ENCODE data around the gene SFXN1. TPM values are rescaled to one million over a fixed set of nuclear protein-coding genes. Genes with fewer than 3 reads are reported as not detected.

Gene SFXN1
- polyA plus RNA-seq, 3 donors: 5.8 to 10.3 (median 8.3) TPM

DNA sequence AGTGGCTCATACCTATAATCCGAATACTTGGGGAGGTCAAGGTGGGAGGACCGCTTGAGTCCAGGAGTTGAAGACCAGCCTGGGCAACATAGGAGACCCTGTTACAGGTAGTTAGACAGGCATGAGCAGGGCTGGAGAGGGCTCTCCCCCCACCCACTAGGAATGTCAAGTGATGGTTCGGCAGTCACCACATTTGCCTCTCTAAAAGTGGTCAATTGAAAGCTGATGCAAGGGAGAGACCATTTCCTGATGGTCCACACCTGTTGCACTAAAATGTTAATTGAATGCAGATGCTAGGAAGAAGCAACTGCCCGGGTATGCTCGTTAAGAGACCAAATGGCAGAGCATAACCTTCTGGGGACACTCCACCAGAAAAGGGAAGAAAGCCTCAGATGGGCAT, 82.7 kb downstream of the SFXN1 start:
- Mint-ChIP-seq H3K9me3 (peaks cover 0 to 3% (median 0%) of the 10 kb centered on the region in 7 donors), H3K4me3 (no peak overlapping the region), H3K27me3 (ENCODE audit: low read depth in 3 of 3) (peaks cover 0 to 23% (median 12%) of the 10 kb centered on the region in 3 donors), H3K36me3 (no peaks in the 10 kb centered on the region), H3K27ac (no peak overlapping the region), H3K4me1 (peaks cover 3% of the 10 kb centered on the region)
- H3K36me3 ChIP-seq (replicated peaks in 1 of 2; ENCODE audit: control insufficient read depth in 1 of 2, insufficient read depth in 2 of 2, low read length in 2 of 2): no peaks in the 10 kb centered on the region
- H3K79me2 ChIP-seq (ENCODE audit: insufficient read depth, low read length): no peaks in the 10 kb centered on the region
- 100% methylated on average over 2 of the region's 5 CpGs for WGBS (ENCODE audit: insufficient coverage)
- peaks cover 2 to 8% of the 10 kb centered on the region in 2 donors for H3K27me3 ChIP-seq (ENCODE audit: control insufficient read depth in 2 of 2, insufficient read depth in 2 of 2, low read length in 2 of 2)
- no peak overlapping the region for H3K4me2 ChIP-seq (replicated peaks; ENCODE audit: extremely low read depth, low read length, poor library complexity, severe bottlenecking)
- H3K27ac ChIP-seq (ENCODE audit: low read depth in 1 of 2, low read length in 2 of 2): no peak overlapping the region
- no peaks in the 10 kb centered on the region for H4K20me1 ChIP-seq (ENCODE audit: insufficient read depth, low read length)
- H3K9ac ChIP-seq (ENCODE audit: insufficient read depth, low read length, poor library complexity, severe bottlenecking): no peak overlapping the region
- no peak for TF ChIP-seq CTCF (IDR thresholded peaks at IDR 0.05)
- no peak for DNase-seq
- H3K4me3 ChIP-seq (replicated peaks in 1 of 3; ENCODE audit: low read depth in 2 of 3, low read length in 3 of 3): no peak overlapping the region
- no peaks in the 10 kb centered on the region for H3K4me1 ChIP-seq (ENCODE audit: control insufficient read depth in 1 of 2, insufficient read depth in 2 of 2, low read length in 2 of 2)
- H3K9me3 ChIP-seq (replicated peaks in 1 of 2; ENCODE audit: control insufficient read depth in 1 of 2, insufficient read depth in 1 of 2, low read length in 2 of 2): no peaks in the 10 kb centered on the region
- H2AFZ ChIP-seq (ENCODE audit: insufficient read depth, low read depth, low read length, poor library complexity, severe bottlenecking): no peak overlapping the region
- intact Hi-C loops (cut with micrococcal nuclease): no loop called here

- Histone ChIP-seq H3K4me3 (replicated peaks in 1 of 3; ENCODE audit: low read depth in 2 of 3, low read length in 3 of 3) (no peak overlapping the region), H3K27ac (ENCODE audit: low read depth in 1 of 2, low read length in 2 of 2) (no peak overlapping the region), H3K9me3 (replicated peaks in 1 of 2; ENCODE audit: control insufficient read depth in 1 of 2, insufficient read depth in 1 of 2, low read length in 2 of 2) (no peaks in the 10 kb centered on the region), H3K36me3 (replicated peaks in 1 of 2; ENCODE audit: control insufficient read depth in 1 of 2, insufficient read depth in 2 of 2, low read length in 2 of 2) (no peaks in the 10 kb centered on the region), H2AFZ (ENCODE audit: insufficient read depth, low read depth, low read length, poor library complexity, severe bottlenecking) (no peak overlapping the region), H3K4me1 (ENCODE audit: control insufficient read depth in 1 of 2, insufficient read depth in 2 of 2, low read length in 2 of 2) (no peaks in the 10 kb centered on the region), H3K9ac (ENCODE audit: insufficient read depth, low read length, poor library complexity, severe bottlenecking) (no peak overlapping the region), H3K4me2 (replicated peaks; ENCODE audit: extremely low read depth, low read length, poor library complexity, severe bottlenecking) (no peak overlapping the region), H3K27me3 (ENCODE audit: control insufficient read depth in 2 of 2, insufficient read depth in 2 of 2, low read length in 2 of 2) (peaks cover 2 to 8% of the 10 kb centered on the region in 2 donors), H3K79me2 (ENCODE audit: insufficient read depth, low read length) (no peaks in the 10 kb centered on the region), H4K20me1 (ENCODE audit: insufficient read depth, low read length) (no peaks in the 10 kb centered on the region)
- no peak for DNase-seq
- H3K27ac Mint-ChIP-seq: no peak overlapping the region
- peaks cover 3 to 19% (median 9%) of the 10 kb centered on the region in 3 donors for H3K27me3 Mint-ChIP-seq (ENCODE audit: low read depth in 3 of 3)
- intact Hi-C loops (cut with micrococcal nuclease): no loop called here
- H3K4me3 Mint-ChIP-seq: no peak overlapping the region
- peaks cover 0 to 3% (median 0%) of the 10 kb centered on the region in 7 donors for H3K9me3 Mint-ChIP-seq
- WGBS (ENCODE audit: insufficient coverage): no CpG with 5 or more reads among the region's 1 CpG
- H3K36me3 Mint-ChIP-seq: no peaks in the 10 kb centered on the region
- no peak for TF ChIP-seq CTCF (IDR thresholded peaks at IDR 0.05)
- peaks cover 3% of the 10 kb centered on the region for H3K4me1 Mint-ChIP-seq
Observed at GRCh38 chr5:175564716-175565115, 86.4 kb downstream of the SFXN1 start.

Data from CD14-positive monocyte (primary cell).